ENCODE measurements around the gene IL9.

The IL9 gene

GRCh38 chr5:135891268-135891667 lies 4.4 kb downstream of the IL9 start:
- DNase-seq (ENCODE audit: low spot score) = no peak

- no peak for DNase-seq (ENCODE audit: low spot score)
Observed at GRCh38 chr5:135890867-135891266, 4.8 kb downstream of the IL9 start.

- no peak for DNase-seq (ENCODE audit: low spot score)
Observed at GRCh38 chr5:135890296-135890695, 5.3 kb downstream of the IL9 start.

GRCh38 chr5:135887881-135888614 lies 7.6 kb downstream of the IL9 start:
- no peak for DNase-seq (ENCODE audit: low spot score)

- peak; percentile 74 for DNase-seq (ENCODE audit: low spot score)
Observed at GRCh38 chr5:135887447-135887864, 8.2 kb downstream of the IL9 start.

- no peak for DNase-seq (ENCODE audit: low spot score)
Observed at GRCh38 chr5:135886136-135886535, 9.5 kb downstream of the IL9 start.

- DNase-seq (ENCODE audit: low spot score) = no peak
Observed at GRCh38 chr5:135885031-135885430, 10.6 kb downstream of the IL9 start.

- DNase-seq (ENCODE audit: low spot score) = no peak
Observed at GRCh38 chr5:135883441-135883840, 12.2 kb downstream of the IL9 start.

GRCh38 chr5:135883026-135883425 lies 12.6 kb downstream of the IL9 start:
- no peak for DNase-seq (ENCODE audit: low spot score)

GRCh38 chr5:135881819-135882218 lies 13.8 kb downstream of the IL9 start:
- no peak for DNase-seq (ENCODE audit: low spot score)

GRCh38 chr5:135881244-135881643 lies 14.4 kb downstream of the IL9 start:
- no peak for DNase-seq (ENCODE audit: low spot score)

GRCh38 chr5:135880801-135881200 lies 14.8 kb downstream of the IL9 start:
- DNase-seq (ENCODE audit: low spot score) = no peak

- DNase-seq (ENCODE audit: low spot score) = peak; percentile 63
Observed at GRCh38 chr5:135880278-135880677, 15.4 kb downstream of the IL9 start.

- no peak for DNase-seq (ENCODE audit: low spot score)
Observed at GRCh38 chr5:135879591-135879990, 16.1 kb downstream of the IL9 start.

- no peak for DNase-seq (ENCODE audit: low spot score)
Observed at GRCh38 chr5:135878156-135878620, 17.5 kb downstream of the IL9 start.

GRCh38 chr5:135877570-135878155 lies 18.0 kb downstream of the IL9 start:
- DNase-seq (ENCODE audit: low spot score) = no peak

GRCh38 chr5:135876146-135876545 lies 19.5 kb downstream of the IL9 start:
- no peak for DNase-seq (ENCODE audit: low spot score)

- no peak for DNase-seq (ENCODE audit: low spot score)
Observed at GRCh38 chr5:135875567-135875966, 20.1 kb downstream of the IL9 start.

GRCh38 chr5:135874461-135874860 lies 21.2 kb downstream of the IL9 start:
- no peak for DNase-seq (ENCODE audit: low spot score)

GRCh38 chr5:135873831-135874230 lies 21.8 kb downstream of the IL9 start:
- DNase-seq (ENCODE audit: low spot score) = no peak

GRCh38 chr5:135871268-135871915 lies 24.2 kb downstream of the IL9 start:
- DNase-seq (ENCODE audit: low spot score) = no peak

GRCh38 chr5:135869935-135870334 lies 25.7 kb downstream of the IL9 start:
- DNase-seq (ENCODE audit: low spot score) = no peak

GRCh38 chr5:135869276-135869675 lies 26.4 kb downstream of the IL9 start:
- peak; percentile 62 for DNase-seq (ENCODE audit: low spot score)
